Measurements from ENCODE around the gene RMI1.

Gene RMI1

GRCh38 chr9:84001621-84002020 is 21.0 kb downstream of the RMI1 start:
- Histone ChIP-seq H3K4me3 (ENCODE audit: insufficient read depth in 1 of 2, low read depth in 1 of 2, low read length in 2 of 2) (no peak overlapping the region), H2BK15ac (ENCODE audit: low read depth, poor library complexity, severe bottlenecking) (no peak overlapping the region), H3K79me1 (replicated peaks; ENCODE audit: low read length, poor library complexity, severe bottlenecking) (no peaks in the 10 kb centered on the region), H3K36me3 (ENCODE audit: control insufficient read depth in 1 of 2, insufficient read depth in 2 of 2, low read depth in 1 of 2, low read length in 2 of 2) (peaks cover 0 to 14% of the 10 kb centered on the region in 2 experiments), H3K23ac (ENCODE audit: low read length in 2 of 2) (no peak overlapping the region), H2BK12ac (ENCODE audit: low read length in 2 of 2) (no peak overlapping the region), H3K9me3 (ENCODE audit: control insufficient read depth, low read length) (no peaks in the 10 kb centered on the region), H3K27me3 (ENCODE audit: control insufficient read depth in 1 of 2, insufficient read depth in 1 of 2, low read length in 2 of 2) (no peaks in the 10 kb centered on the region), H3K27ac (ENCODE audit: low read length, poor library complexity, severe bottlenecking) (no peak overlapping the region), H2BK120ac (ENCODE audit: low read depth, low read length) (no peak overlapping the region), H3K4ac (ENCODE audit: low read depth in 1 of 2, low read length in 2 of 2) (no peak overlapping the region), H3K4me2 (ENCODE audit: low read length, poor library complexity, severe bottlenecking) (no peak overlapping the region), H2AK5ac (ENCODE audit: low read length, severe bottlenecking) (no peak overlapping the region), H3K18ac (ENCODE audit: low read depth in 1 of 2, low read length in 2 of 2) (no peak overlapping the region), H3K14ac (ENCODE audit: low read length in 2 of 2) (no peak overlapping the region), H3K4me1 (ENCODE audit: control insufficient read depth, insufficient read depth, low read depth, low read length) (no peaks in the 10 kb centered on the region), H4K8ac (ENCODE audit: low read length) (no peak overlapping the region), H2BK5ac (ENCODE audit: low read depth, low read length, poor library complexity, severe bottlenecking) (no peak overlapping the region), H3K9ac (ENCODE audit: low read length) (no peak overlapping the region), H4K91ac (ENCODE audit: low read length) (no peak overlapping the region), H2AFZ (ENCODE audit: low read depth, low read length) (no peak overlapping the region)
- no peak for DNase-seq
- WGBS: 100% methylated on average over 2 of the region's 2 CpGs

- H2AK5ac ChIP-seq (ENCODE audit: low read length, severe bottlenecking): no peak overlapping the region
- no peak overlapping the region for H4K8ac ChIP-seq (ENCODE audit: low read length)
- H3K27ac ChIP-seq (ENCODE audit: low read length, poor library complexity, severe bottlenecking): no peak overlapping the region
- DNase-seq: peak; percentile 50
- no peak overlapping the region for H2BK15ac ChIP-seq (ENCODE audit: low read depth, poor library complexity, severe bottlenecking)
- no peaks in the 10 kb centered on the region for H3K4me1 ChIP-seq (ENCODE audit: control insufficient read depth, insufficient read depth, low read depth, low read length)
- no peak overlapping the region for H2AFZ ChIP-seq (ENCODE audit: low read depth, low read length)
- H3K9ac ChIP-seq (ENCODE audit: low read length): peak overlapping the region; percentile 15
- no peaks in the 10 kb centered on the region for H3K27me3 ChIP-seq (ENCODE audit: control insufficient read depth in 1 of 2, insufficient read depth in 1 of 2, low read length in 2 of 2)
- H3K4me2 ChIP-seq (ENCODE audit: low read length, poor library complexity, severe bottlenecking): no peak overlapping the region
- H3K14ac ChIP-seq (ENCODE audit: low read length in 2 of 2): no peak overlapping the region
- H3K4ac ChIP-seq (ENCODE audit: low read depth in 1 of 2, low read length in 2 of 2): no peak overlapping the region
- H2BK12ac ChIP-seq (ENCODE audit: low read length in 2 of 2): no peak overlapping the region
- H3K79me1 ChIP-seq (replicated peaks; ENCODE audit: low read length, poor library complexity, severe bottlenecking): no peaks in the 10 kb centered on the region
- no peak overlapping the region for H4K91ac ChIP-seq (ENCODE audit: low read length)
- H2BK120ac ChIP-seq (ENCODE audit: low read depth, low read length): no peak overlapping the region
- H3K9me3 ChIP-seq (ENCODE audit: control insufficient read depth, low read length): no peaks in the 10 kb centered on the region
- no peak overlapping the region for H3K23ac ChIP-seq (ENCODE audit: low read length in 2 of 2)
- no peak overlapping the region for H2BK5ac ChIP-seq (ENCODE audit: low read depth, low read length, poor library complexity, severe bottlenecking)
- H3K18ac ChIP-seq (ENCODE audit: low read depth in 1 of 2, low read length in 2 of 2): no peak overlapping the region
- peaks cover 0 to 14% of the 10 kb centered on the region in 2 experiments for H3K36me3 ChIP-seq (ENCODE audit: control insufficient read depth in 1 of 2, insufficient read depth in 2 of 2, low read depth in 1 of 2, low read length in 2 of 2)
- peak overlapping the region in 1 of 2 experiments; percentile 31 for H3K4me3 ChIP-seq (ENCODE audit: insufficient read depth in 1 of 2, low read depth in 1 of 2, low read length in 2 of 2)
Observed at GRCh38 chr9:84002344-84002743, 21.7 kb downstream of the RMI1 start.

GRCh38 chr9:84003246-84003645 is 22.6 kb downstream of the RMI1 start:
- no peak overlapping the region for H4K8ac ChIP-seq (ENCODE audit: low read length)
- no peak overlapping the region for H2BK12ac ChIP-seq (ENCODE audit: low read length in 2 of 2)

DNA sequence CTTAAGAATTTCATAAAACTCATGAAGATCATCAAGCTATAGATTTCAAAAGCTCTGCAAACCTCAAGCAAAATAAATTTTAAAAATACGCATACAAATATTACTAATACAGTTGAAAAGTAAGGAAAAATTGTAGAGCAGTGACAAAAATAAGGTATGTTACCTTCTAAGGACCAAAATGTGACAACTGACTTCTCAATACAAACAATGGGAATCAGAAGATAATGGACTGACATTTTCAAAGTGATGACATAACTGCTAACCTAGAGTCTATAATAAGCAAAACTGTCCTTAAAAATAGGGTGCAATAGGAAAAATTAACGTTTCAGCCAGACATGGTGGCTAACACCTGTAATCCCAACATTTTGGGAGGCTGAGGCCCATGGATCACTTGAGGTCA is 27.1 kb downstream of the RMI1 start:
- Histone ChIP-seq H4K91ac (ENCODE audit: low read length) (no peak overlapping the region), H3K27ac (ENCODE audit: low read length, poor library complexity, severe bottlenecking) (no peak overlapping the region), H3K36me3 (ENCODE audit: control insufficient read depth in 1 of 2, insufficient read depth in 2 of 2, low read depth in 1 of 2, low read length in 2 of 2) (peaks cover 0 to 5% of the 10 kb centered on the region in 2 experiments), H3K79me1 (replicated peaks; ENCODE audit: low read length, poor library complexity, severe bottlenecking) (no peaks in the 10 kb centered on the region), H3K4me2 (ENCODE audit: low read length, poor library complexity, severe bottlenecking) (no peak overlapping the region), H3K9me3 (ENCODE audit: control insufficient read depth, low read length) (peaks cover 5% of the 10 kb centered on the region), H3K4ac (ENCODE audit: low read depth in 1 of 2, low read length in 2 of 2) (no peak overlapping the region), H2AFZ (ENCODE audit: low read depth, low read length) (no peak overlapping the region), H3K14ac (ENCODE audit: low read length in 2 of 2) (no peak overlapping the region), H2BK5ac (ENCODE audit: low read depth, low read length, poor library complexity, severe bottlenecking) (no peak overlapping the region), H2BK15ac (ENCODE audit: low read depth, poor library complexity, severe bottlenecking) (no peak overlapping the region), H3K9ac (ENCODE audit: low read length) (no peak overlapping the region), H3K4me3 (ENCODE audit: insufficient read depth in 1 of 2, low read depth in 1 of 2, low read length in 2 of 2) (no peak overlapping the region), H3K23ac (ENCODE audit: low read length in 2 of 2) (no peak overlapping the region), H3K27me3 (ENCODE audit: control insufficient read depth in 1 of 2, insufficient read depth in 1 of 2, low read length in 2 of 2) (no peaks in the 10 kb centered on the region), H2BK12ac (ENCODE audit: low read length in 2 of 2) (no peak overlapping the region), H4K8ac (ENCODE audit: low read length) (no peak overlapping the region), H2BK120ac (ENCODE audit: low read depth, low read length) (no peak overlapping the region), H2AK5ac (ENCODE audit: low read length, severe bottlenecking) (no peak overlapping the region), H3K4me1 (ENCODE audit: control insufficient read depth, insufficient read depth, low read depth, low read length) (no peaks in the 10 kb centered on the region), H3K18ac (ENCODE audit: low read depth in 1 of 2, low read length in 2 of 2) (no peak overlapping the region)
- WGBS: 68% methylated on average over 1 of the region's 2 CpGs
- DNase-seq: no peak

More at GRCh38 chr9:84003246-84003645, 22.6 kb downstream of the RMI1 start:
- no peak for DNase-seq
- Histone ChIP-seq H3K9me3 (ENCODE audit: control insufficient read depth, low read length) (peaks cover 5% of the 10 kb centered on the region), H3K27ac (ENCODE audit: low read length, poor library complexity, severe bottlenecking) (no peak overlapping the region), H4K91ac (ENCODE audit: low read length) (no peak overlapping the region), H2BK120ac (ENCODE audit: low read depth, low read length) (no peak overlapping the region), H2BK15ac (ENCODE audit: low read depth, poor library complexity, severe bottlenecking) (no peak overlapping the region), H2BK5ac (ENCODE audit: low read depth, low read length, poor library complexity, severe bottlenecking) (no peak overlapping the region), H3K14ac (ENCODE audit: low read length in 2 of 2) (no peak overlapping the region), H2AFZ (ENCODE audit: low read depth, low read length) (no peak overlapping the region), H3K79me1 (replicated peaks; ENCODE audit: low read length, poor library complexity, severe bottlenecking) (no peaks in the 10 kb centered on the region), H3K4ac (ENCODE audit: low read depth in 1 of 2, low read length in 2 of 2) (no peak overlapping the region), H3K4me3 (ENCODE audit: insufficient read depth in 1 of 2, low read depth in 1 of 2, low read length in 2 of 2) (no peak overlapping the region), H3K18ac (ENCODE audit: low read depth in 1 of 2, low read length in 2 of 2) (no peak overlapping the region), H3K4me1 (ENCODE audit: control insufficient read depth, insufficient read depth, low read depth, low read length) (no peaks in the 10 kb centered on the region), H3K36me3 (ENCODE audit: control insufficient read depth in 1 of 2, insufficient read depth in 2 of 2, low read depth in 1 of 2, low read length in 2 of 2) (peaks cover 0 to 14% of the 10 kb centered on the region in 2 experiments), H2AK5ac (ENCODE audit: low read length, severe bottlenecking) (no peak overlapping the region), H3K23ac (ENCODE audit: low read length in 2 of 2) (no peak overlapping the region), H3K4me2 (ENCODE audit: low read length, poor library complexity, severe bottlenecking) (no peak overlapping the region), H3K9ac (ENCODE audit: low read length) (no peak overlapping the region), H3K27me3 (ENCODE audit: control insufficient read depth in 1 of 2, insufficient read depth in 1 of 2, low read length in 2 of 2) (no peaks in the 10 kb centered on the region)
- WGBS: 100% methylated on average over 2 of the region's 3 CpGs
